Caco-2 (cell line): ENCODE data around the gene C12orf60. TPM values are rescaled to one million over a fixed set of nuclear protein-coding genes. Genes with fewer than 3 reads are reported as not detected.

Experiments used
- BruUV-seq: library from RNA; stranded (reverse); fragments of 400-500 nt; replicated peaks from 2 replicates; lab custom pipeline; 2021; lab: Mats Ljungman, UMichigan
- CTCF ChIA-PET: fragments of 300-600 bp; sonication (Branson Sonifier 250); formaldehyde crosslinking; loops from one replicate; lab custom pipeline; 2022; ENCODE audit warnings: antibody characterized with exemption; lab: Charles Lee
- POLR2A ChIA-PET: fragments of 300-600 bp; sonication (Branson Sonifier 250); formaldehyde crosslinking; loops from one replicate; lab custom pipeline; 2022; ENCODE audit warnings: antibody characterized with exemption; lab: Charles Lee
- DNase-seq, 2 experiments: peaks; one replicate each; pipeline versions ENCODE4 v3.0.0 to v3.0.0-alpha.2; 2020 to 2022
- H3K27me3 ChIP-seq: replicated peaks from 2 replicates; pipeline ENCODE4 v1.6.0; 2011; ENCODE audit warnings: low read length; ENCODE audit not compliant: control insufficient read depth, insufficient read depth
- H3K36me3 ChIP-seq: 2 replicates; pipeline ENCODE4 v1.5.1; 2011; ENCODE audit warnings: low read length; ENCODE audit not compliant: control insufficient read depth, insufficient read depth
- H3K4me1 ChIP-seq: fragments of 250-450 bp; sonication (Bioruptor Pico); 2 replicates; pipeline ENCODE4 v1.5.1; 2020; ENCODE audit warnings: mild to moderate bottlenecking
- H3K4me3 ChIP-seq: 2 replicates; pipeline ENCODE4 v1.5.1; 2011; ENCODE audit warnings: low read depth, mild to moderate bottlenecking, control low read depth, low read length
- H3K9me3 ChIP-seq: fragments of 250-450 bp; sonication (Bioruptor Pico); 2 replicates; pipeline ENCODE4 v1.5.1; 2020; ENCODE audit warnings: mild to moderate bottlenecking, moderate library complexity
- H3K27ac Mint-ChIP-seq: one replicate; pipeline ENCODE4 v1.8.0; 2022; ENCODE audit warnings: mixed read lengths; ENCODE audit not compliant: unreplicated experiment
- H3K27me3 Mint-ChIP-seq: one replicate; pipeline ENCODE4 v1.8.0; 2022; ENCODE audit warnings: mixed read lengths; ENCODE audit not compliant: insufficient read depth, unreplicated experiment
- H3K36me3 Mint-ChIP-seq: one replicate; pipeline ENCODE4 v1.8.0; 2022; ENCODE audit warnings: mild to moderate bottlenecking, mixed read lengths; ENCODE audit not compliant: insufficient read depth, unreplicated experiment
- H3K4me1 Mint-ChIP-seq: one replicate; pipeline ENCODE4 v1.8.0; 2022; ENCODE audit warnings: low read depth, mixed read lengths; ENCODE audit not compliant: unreplicated experiment
- H3K4me3 Mint-ChIP-seq: one replicate; pipeline ENCODE4 v1.8.0; 2022; ENCODE audit warnings: mild to moderate bottlenecking, moderate library complexity, mixed read lengths; ENCODE audit not compliant: unreplicated experiment
- H3K9me3 Mint-ChIP-seq: one replicate; pipeline ENCODE4 v1.8.0; 2022; ENCODE audit warnings: mixed read lengths; ENCODE audit not compliant: unreplicated experiment
- intact Hi-C: fragments of 100-400 bp; cut with micrococcal nuclease; formaldehyde crosslinking; loops from one replicate; pipeline ENCODE4 v1.10.0; 2022; ENCODE audit not compliant: unreplicated experiment
- total RNA-seq: library from RNA; stranded (reverse); gene quantifications from 2 replicates; pipeline ENCODE4 v1.2.3, GENCODE V29; 2022
- TF ChIP-seq, protein P1 (sequence below), 2 experiments: fragments of 200-600 bp in 1 of 2; IDR thresholded peaks; 1 replicate in 1 of 2; 2 replicates in 1 of 2; pipeline versions ENCODE4 v1.5.1 to v1.8.0; 2011 to 2022; ENCODE audit warnings: antibody characterized with exemption in 1 of 2, control low read depth in 1 of 2, inconsistent platforms in 1 of 2, low read depth in 1 of 2, low read length in 1 of 2, mild to moderate bottlenecking in 1 of 2, moderate library complexity in 1 of 2; ENCODE audit not compliant: insufficient read depth in 1 of 2, severe bottlenecking in 1 of 2, unreplicated experiment in 1 of 2

C12orf60 gene
- total RNA-seq, 1 experiment from 2014 or later = 2.8 TPM

DNA sequence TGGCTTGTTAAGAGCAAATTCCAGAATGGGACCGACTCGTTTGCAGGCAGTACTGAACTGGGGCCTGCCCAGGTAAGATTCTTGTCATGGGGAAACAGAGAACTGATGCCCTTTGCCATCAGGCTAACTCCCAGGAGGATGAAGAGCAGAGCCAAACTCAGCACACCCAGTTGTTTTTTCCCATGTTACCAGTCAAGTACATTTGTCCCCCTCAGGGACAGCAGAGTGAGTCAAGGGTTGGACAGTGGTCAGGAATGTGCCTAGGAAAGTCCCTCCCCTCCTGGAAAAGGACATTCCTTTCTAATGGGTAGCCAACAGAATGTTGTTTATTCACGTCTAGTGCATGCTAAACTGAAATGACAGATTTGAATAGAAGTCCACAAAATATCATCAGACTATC, 38.3 kb downstream of the C12orf60 start:
- no TSS peak for BruUV-seq
- H3K36me3 ChIP-seq = no peaks in the 10 kb centered on the region
- no peak overlapping the region for H3K4me3 Mint-ChIP-seq
- no peaks in the 10 kb centered on the region for H3K27me3 Mint-ChIP-seq
- peaks cover 11% of the 10 kb centered on the region for H3K9me3 Mint-ChIP-seq
- H3K36me3 Mint-ChIP-seq = no peaks in the 10 kb centered on the region
- ChIA-PET CTCF (no interaction called here), POLR2A (no interaction called here)
- H3K9me3 ChIP-seq = no peaks in the 10 kb centered on the region
- H3K4me1 Mint-ChIP-seq = peaks cover 20% of the 10 kb centered on the region
- no peaks in the 10 kb centered on the region for H3K27me3 ChIP-seq
- intact Hi-C loops = loop anchor here (2.0 to 5.0 kb wide), 2 partner anchors 39 to 67 kb away; partner anchors contain the start of genes C12orf60 and WBP11
- DNase-seq = no peak
- H3K4me1 ChIP-seq = peaks cover 36% of the 10 kb centered on the region
- TF ChIP-seq, protein P1, sequence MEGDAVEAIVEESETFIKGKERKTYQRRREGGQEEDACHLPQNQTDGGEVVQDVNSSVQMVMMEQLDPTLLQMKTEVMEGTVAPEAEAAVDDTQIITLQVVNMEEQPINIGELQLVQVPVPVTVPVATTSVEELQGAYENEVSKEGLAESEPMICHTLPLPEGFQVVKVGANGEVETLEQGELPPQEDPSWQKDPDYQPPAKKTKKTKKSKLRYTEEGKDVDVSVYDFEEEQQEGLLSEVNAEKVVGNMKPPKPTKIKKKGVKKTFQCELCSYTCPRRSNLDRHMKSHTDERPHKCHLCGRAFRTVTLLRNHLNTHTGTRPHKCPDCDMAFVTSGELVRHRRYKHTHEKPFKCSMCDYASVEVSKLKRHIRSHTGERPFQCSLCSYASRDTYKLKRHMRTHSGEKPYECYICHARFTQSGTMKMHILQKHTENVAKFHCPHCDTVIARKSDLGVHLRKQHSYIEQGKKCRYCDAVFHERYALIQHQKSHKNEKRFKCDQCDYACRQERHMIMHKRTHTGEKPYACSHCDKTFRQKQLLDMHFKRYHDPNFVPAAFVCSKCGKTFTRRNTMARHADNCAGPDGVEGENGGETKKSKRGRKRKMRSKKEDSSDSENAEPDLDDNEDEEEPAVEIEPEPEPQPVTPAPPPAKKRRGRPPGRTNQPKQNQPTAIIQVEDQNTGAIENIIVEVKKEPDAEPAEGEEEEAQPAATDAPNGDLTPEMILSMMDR (IDR thresholded peaks at IDR 0.05; ENCODE audit: insufficient read depth in 1 of 2, low read depth in 1 of 2, low read length in 1 of 2, severe bottlenecking in 1 of 2, unreplicated experiment in 1 of 2) = no peak
- no peak overlapping the region for H3K27ac Mint-ChIP-seq
- no peak overlapping the region for H3K4me3 ChIP-seq

DNA sequence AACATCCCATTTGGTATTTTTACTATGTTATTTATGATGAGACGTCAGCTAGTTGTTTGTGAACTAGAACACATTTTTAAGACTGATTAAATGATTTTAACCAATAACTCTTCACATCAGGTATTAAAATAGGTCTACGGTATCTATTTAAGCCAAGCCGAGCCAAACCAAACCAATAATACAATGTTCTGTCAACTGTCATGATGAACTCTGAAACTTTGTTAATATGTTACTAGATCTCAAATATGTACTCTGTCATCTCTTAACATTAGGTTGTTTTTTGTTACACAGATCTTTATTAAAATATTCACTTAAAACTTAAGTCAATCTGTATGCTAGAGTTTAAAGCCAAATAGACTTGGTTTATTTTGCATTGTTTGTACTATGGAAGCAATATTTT, 38.8 kb downstream of the C12orf60 start:
- intact Hi-C loops = loop anchor here (2.0 to 5.0 kb wide), 2 partner anchors 40 to 68 kb away; partner anchors contain the start of genes C12orf60 and WBP11
- no peak overlapping the region for H3K27ac Mint-ChIP-seq

DNA sequence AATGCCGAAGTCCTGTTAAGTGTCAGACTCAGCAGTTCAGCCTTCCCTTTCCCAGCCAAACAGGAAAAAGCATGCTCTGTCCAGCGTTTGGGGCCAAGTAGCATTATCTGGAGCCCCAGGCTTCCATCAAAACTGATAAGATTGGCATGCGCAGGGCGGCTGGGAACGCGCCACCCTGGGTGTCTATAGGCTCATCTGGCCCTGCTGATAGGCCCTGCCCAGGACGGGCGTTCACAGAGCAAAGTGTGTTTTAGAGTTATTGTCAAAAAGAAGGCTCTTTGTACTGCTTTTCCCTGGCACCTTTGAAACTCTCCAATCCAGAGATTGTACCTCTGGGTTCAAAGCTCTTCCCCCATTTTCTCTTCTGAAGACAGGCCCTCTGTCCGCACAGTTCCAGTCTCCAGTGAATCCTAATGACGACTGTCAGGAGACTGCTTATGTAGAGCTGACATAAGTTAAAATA, 40.0 kb downstream of the C12orf60 start, which contains the start of gene ART4:
Gene ART4, minus strand, starts transcription at position 102 of the 463 bp plus-strand sequence. CDS start 413 bp downstream, outside the sequence.
- POLR2A ChIA-PET = no interaction called here
- Mint-ChIP-seq H3K27ac (peak within 1 kb of the TSS; percentile 24), H3K36me3 (no peaks in the 10 kb centered on the region), H3K9me3 (peaks cover 11% of the 10 kb centered on the region), H3K27me3 (peaks cover 2% of the 10 kb centered on the region), H3K4me3 (peak within 1 kb of the TSS; percentile 13), H3K4me1 (peaks cover 20% of the 10 kb centered on the region)
- no peaks in the 10 kb centered on the region for H3K36me3 ChIP-seq
- intact Hi-C loops = loop anchor here (2.0 to 5.0 kb wide), 2 partner anchors 41 to 69 kb away; partner anchors contain the start of genes C12orf60 and WBP11
- CTCF ChIA-PET = interaction anchor here (2.2 kb wide), 1 partner anchor 152 kb away, joined by 6 read pairs; no protein-coding TSS in a partner anchor
- H3K27me3 ChIP-seq = no peaks in the 10 kb centered on the region
- H3K4me1 ChIP-seq = peaks cover 32% of the 10 kb centered on the region
- no peaks in the 10 kb centered on the region for H3K9me3 ChIP-seq
- H3K4me3 ChIP-seq = no peak within 1 kb of the TSS
- TF ChIP-seq, protein P1 (IDR thresholded peaks at IDR 0.05; ENCODE audit: insufficient read depth in 1 of 2, low read depth in 1 of 2, low read length in 1 of 2, severe bottlenecking in 1 of 2, unreplicated experiment in 1 of 2) = no peak
- BruUV-seq = no TSS peak
- peak; percentile 24 to 57 for DNase-seq

More for the DNA sequence above, 38.8 kb downstream of the C12orf60 start:
- H3K36me3 Mint-ChIP-seq = no peaks in the 10 kb centered on the region
- Histone ChIP-seq H3K36me3 (no peaks in the 10 kb centered on the region), H3K9me3 (no peaks in the 10 kb centered on the region), H3K4me3 (no peak overlapping the region), H3K4me1 (peaks cover 32% of the 10 kb centered on the region), H3K27me3 (no peaks in the 10 kb centered on the region)
- TF ChIP-seq, protein P1 (IDR thresholded peaks at IDR 0.05; ENCODE audit: insufficient read depth in 1 of 2, low read depth in 1 of 2, low read length in 1 of 2, severe bottlenecking in 1 of 2, unreplicated experiment in 1 of 2) = no peak
- BruUV-seq = no TSS peak
- H3K27me3 Mint-ChIP-seq = no peaks in the 10 kb centered on the region
- ChIA-PET CTCF (interaction anchor here (2.2 kb wide), 1 partner anchor 154 kb away, joined by 6 read pairs; no protein-coding TSS in a partner anchor), POLR2A (no interaction called here)
- no peak for DNase-seq
- H3K4me3 Mint-ChIP-seq = no peak overlapping the region
- H3K9me3 Mint-ChIP-seq = peaks cover 11% of the 10 kb centered on the region
- peaks cover 20% of the 10 kb centered on the region for H3K4me1 Mint-ChIP-seq
